ENCODE measurements around the gene SZRD1. TPM values are rescaled to one million over a fixed set of nuclear protein-coding genes. Genes with fewer than 3 reads are reported as not detected.

The SZRD1 gene
- total RNA-seq, 4 donors from 2014 or later = 54.6 to 66.8 (median 61.7) TPM

GRCh38 chr1:16398371-16398953, 31.4 kb downstream of the SZRD1 start:
- Histone ChIP-seq H3K4me1 (no peaks in the 10 kb centered on the region), H3K9me3 (no peaks in the 10 kb centered on the region), H3K27me3 (no peaks in the 10 kb centered on the region), H3K27ac (no peak overlapping the region), H3K4me3 (no peak overlapping the region), H3K36me3 (peaks cover 0 to 9% (median 4%) of the 10 kb centered on the region in 4 donors)
- DNase-seq = no peak
- intact Hi-C loops (cut with DNase I; ENCODE audit: low total_unique reads) = no loop called here
- in situ Hi-C loops (cut with MboI; ENCODE audit: low pct_ligation_motif_present in 1 of 4, low pct_unique_long_range_greater_than_20kb in 1 of 4, low sequenced_read_pairs in 3 of 4) = no loop called here
- TF ChIP-seq CTCF (IDR thresholded peaks at IDR 0.05) (no peak), EP300 (IDR thresholded peaks at IDR 0.05; ENCODE audit: low read depth) (no peak), POLR2AphosphoS5 (IDR thresholded peaks at IDR 0.05) (no peak), POLR2A (IDR thresholded peaks at IDR 0.05) (no peak)
- WGBS, 2 donors (ENCODE audit: low coverage in 1 of 2) = 86% methylated on average over 5 of the region's 5 CpGs; no CpG with 5 or more reads in 1 of the 2 donors

GRCh38 chr1:16402742-16403141, 35.7 kb downstream of the SZRD1 start:
- no peak for DNase-seq
- no peaks in the 10 kb centered on the region for H3K36me3 ChIP-seq
- H3K4me1 ChIP-seq = no peaks in the 10 kb centered on the region
- H3K27me3 ChIP-seq = no peaks in the 10 kb centered on the region
- no peaks in the 10 kb centered on the region for H3K9me3 ChIP-seq
- H3K4me3 ChIP-seq = no peak overlapping the region
- intact Hi-C loops (cut with DNase I; ENCODE audit: low total_unique reads) = no loop called here
- TF ChIP-seq EP300 (IDR thresholded peaks at IDR 0.05; ENCODE audit: low read depth) (no peak), POLR2AphosphoS5 (IDR thresholded peaks at IDR 0.05) (no peak), CTCF (IDR thresholded peaks at IDR 0.05) (no peak)
- in situ Hi-C loops (cut with MboI; ENCODE audit: low pct_ligation_motif_present in 1 of 4, low pct_unique_long_range_greater_than_20kb in 1 of 4, low sequenced_read_pairs in 3 of 4) = no loop called here
- no peak overlapping the region for H3K27ac ChIP-seq
- 90 to 92% methylated on average over 2 to 10 of the region's 10 CpGs for WGBS, 2 donors (ENCODE audit: low coverage in 1 of 2)

GRCh38 chr1:16405441-16405840, 38.4 kb downstream of the SZRD1 start:
- Histone ChIP-seq H3K9me3 (no peaks in the 10 kb centered on the region), H3K4me1 (no peaks in the 10 kb centered on the region), H3K36me3 (no peaks in the 10 kb centered on the region), H3K27me3 (no peaks in the 10 kb centered on the region), H3K27ac (no peak overlapping the region), H3K4me3 (no peak overlapping the region)
- no peak for DNase-seq
- TF ChIP-seq EP300 (IDR thresholded peaks at IDR 0.05; ENCODE audit: low read depth) = no peak
- TF ChIP-seq CTCF (IDR thresholded peaks at IDR 0.05) = no peak
- TF ChIP-seq POLR2A (IDR thresholded peaks at IDR 0.05) = no peak
- TF ChIP-seq POLR2AphosphoS5 (IDR thresholded peaks at IDR 0.05) = no peak
- intact Hi-C loops (cut with DNase I; ENCODE audit: low total_unique reads) (no loop called here), in situ Hi-C loops (cut with MboI; ENCODE audit: low pct_ligation_motif_present in 1 of 4, low pct_unique_long_range_greater_than_20kb in 1 of 4, low sequenced_read_pairs in 3 of 4) (no loop called here)
- 65 to 88% methylated on average over 5 of the region's 5 CpGs for WGBS, 2 donors (ENCODE audit: low coverage in 1 of 2)

- 82 to 100% methylated on average over 1 to 9 of the region's 9 CpGs for WGBS, 2 donors (ENCODE audit: low coverage in 1 of 2)
- no peaks in the 10 kb centered on the region for H3K27me3 ChIP-seq
- H3K4me1 ChIP-seq = no peaks in the 10 kb centered on the region
- TF ChIP-seq POLR2A (IDR thresholded peaks at IDR 0.05) (no peak), POLR2AphosphoS5 (IDR thresholded peaks at IDR 0.05) (no peak), EP300 (IDR thresholded peaks at IDR 0.05; ENCODE audit: low read depth) (no peak), CTCF (IDR thresholded peaks at IDR 0.05) (no peak)
- H3K4me3 ChIP-seq = no peak overlapping the region
- in situ Hi-C loops (cut with MboI; ENCODE audit: low pct_ligation_motif_present in 1 of 4, low pct_unique_long_range_greater_than_20kb in 1 of 4, low sequenced_read_pairs in 3 of 4) = no loop called here
- no peaks in the 10 kb centered on the region for H3K36me3 ChIP-seq
- intact Hi-C loops (cut with DNase I; ENCODE audit: low total_unique reads) = no loop called here
- no peaks in the 10 kb centered on the region for H3K9me3 ChIP-seq
- H3K27ac ChIP-seq = no peak overlapping the region
- no peak for DNase-seq
Measured at GRCh38 chr1:16406868-16407267, 39.8 kb downstream of the SZRD1 start.
